Measurements from ENCODE around the gene BANP.
"Not testable (repeated sequence)": the region's sequence is repeated elsewhere in the genome, so short reads cannot be mapped to it uniquely, and the experiment has no call there.

The BANP gene

GRCh38 chr16:88077328-88078108 is 126.3 kb downstream of the BANP start:
- Histone ChIP-seq H3K9me3 (ENCODE audit: control insufficient read depth in 1 of 2, low read length in 2 of 2) (no peaks in the 10 kb centered on the region), H3K36me3 (ENCODE audit: control insufficient read depth in 1 of 2, insufficient read depth in 2 of 2, low read length in 2 of 2) (peaks cover 7 to 27% of the 10 kb centered on the region in 2 donors), H3K27me3 (ENCODE audit: low read depth, low read length) (no peaks in the 10 kb centered on the region), H3K27ac (ENCODE audit: low read length) (no peak overlapping the region), H3K4me1 (ENCODE audit: control insufficient read depth in 1 of 2, insufficient read depth in 2 of 2, low read length in 2 of 2) (no peaks in the 10 kb centered on the region), H3K4me3 (ENCODE audit: low read depth in 1 of 2, low read length in 2 of 2) (no peak overlapping the region)

- H3K4me1 ChIP-seq (ENCODE audit: control insufficient read depth in 1 of 2, insufficient read depth in 2 of 2, low read length in 2 of 2) = no peaks in the 10 kb centered on the region
- no peaks in the 10 kb centered on the region for H3K27me3 ChIP-seq (ENCODE audit: low read depth, low read length)
- no peak overlapping the region for H3K4me3 ChIP-seq (ENCODE audit: low read depth in 1 of 2, low read length in 2 of 2)
- H3K9me3 ChIP-seq (ENCODE audit: control insufficient read depth in 1 of 2, low read length in 2 of 2) = no peaks in the 10 kb centered on the region
- peaks cover 7 to 24% of the 10 kb centered on the region in 2 donors for H3K36me3 ChIP-seq (ENCODE audit: control insufficient read depth in 1 of 2, insufficient read depth in 2 of 2, low read length in 2 of 2)
- H3K27ac ChIP-seq (ENCODE audit: low read length) = no peak overlapping the region
Measured at GRCh38 chr16:88078111-88078775, 127.0 kb downstream of the BANP start.

GRCh38 chr16:88083582-88083981 is 132.3 kb downstream of the BANP start:
- Histone ChIP-seq H3K27me3 (ENCODE audit: low read depth, low read length) (no peaks in the 10 kb centered on the region), H3K36me3 (ENCODE audit: control insufficient read depth in 1 of 2, insufficient read depth in 2 of 2, low read length in 2 of 2) (peaks cover 0 to 6% of the 10 kb centered on the region in 2 donors), H3K9me3 (ENCODE audit: control insufficient read depth in 1 of 2, low read length in 2 of 2) (no peaks in the 10 kb centered on the region), H3K27ac (ENCODE audit: low read length) (no peak overlapping the region), H3K4me1 (ENCODE audit: control insufficient read depth in 1 of 2, insufficient read depth in 2 of 2, low read length in 2 of 2) (peaks cover 0 to 4% of the 10 kb centered on the region in 2 donors), H3K4me3 (ENCODE audit: low read depth in 1 of 2, low read length in 2 of 2) (no peak overlapping the region)

- Histone ChIP-seq H3K27ac (ENCODE audit: low read length) (no peak overlapping the region), H3K27me3 (ENCODE audit: low read depth, low read length) (no peaks in the 10 kb centered on the region), H3K9me3 (ENCODE audit: control insufficient read depth in 1 of 2, low read length in 2 of 2) (no peaks in the 10 kb centered on the region), H3K4me1 (ENCODE audit: control insufficient read depth in 1 of 2, insufficient read depth in 2 of 2, low read length in 2 of 2) (peaks cover 0 to 4% of the 10 kb centered on the region in 2 donors), H3K4me3 (ENCODE audit: low read depth in 1 of 2, low read length in 2 of 2) (no peak overlapping the region), H3K36me3 (ENCODE audit: control insufficient read depth in 1 of 2, insufficient read depth in 2 of 2, low read length in 2 of 2) (peaks cover 0 to 6% of the 10 kb centered on the region in 2 donors)
Measured at GRCh38 chr16:88084881-88085280, 133.6 kb downstream of the BANP start.

GRCh38 chr16:88086571-88087516 is 135.6 kb downstream of the BANP start:
- Histone ChIP-seq H3K27ac (ENCODE audit: low read length) (no peak overlapping the region), H3K4me1 (ENCODE audit: control insufficient read depth in 1 of 2, insufficient read depth in 2 of 2, low read length in 2 of 2) (peaks cover 0 to 4% of the 10 kb centered on the region in 2 donors), H3K4me3 (ENCODE audit: low read depth in 1 of 2, low read length in 2 of 2) (no peak overlapping the region), H3K27me3 (ENCODE audit: low read depth, low read length) (no peaks in the 10 kb centered on the region), H3K36me3 (ENCODE audit: control insufficient read depth in 1 of 2, insufficient read depth in 2 of 2, low read length in 2 of 2) (peaks cover 0 to 6% of the 10 kb centered on the region in 2 donors), H3K9me3 (ENCODE audit: control insufficient read depth in 1 of 2, low read length in 2 of 2) (no peaks in the 10 kb centered on the region)

- Histone ChIP-seq H3K27me3 (ENCODE audit: low read depth, low read length) (no peaks in the 10 kb centered on the region), H3K4me3 (ENCODE audit: low read depth in 1 of 2, low read length in 2 of 2) (no peak overlapping the region), H3K36me3 (ENCODE audit: control insufficient read depth in 1 of 2, insufficient read depth in 2 of 2, low read length in 2 of 2) (peaks cover 0 to 4% of the 10 kb centered on the region in 2 donors), H3K27ac (ENCODE audit: low read length) (no peak overlapping the region), H3K4me1 (ENCODE audit: control insufficient read depth in 1 of 2, insufficient read depth in 2 of 2, low read length in 2 of 2) (peaks cover 0 to 4% of the 10 kb centered on the region in 2 donors), H3K9me3 (ENCODE audit: control insufficient read depth in 1 of 2, low read length in 2 of 2) (no peaks in the 10 kb centered on the region)
Measured at GRCh38 chr16:88087517-88087877, 136.3 kb downstream of the BANP start.

- H3K9me3 ChIP-seq (ENCODE audit: control insufficient read depth in 1 of 2, low read length in 2 of 2) = no peaks in the 10 kb centered on the region
- H3K36me3 ChIP-seq (ENCODE audit: control insufficient read depth in 1 of 2, insufficient read depth in 2 of 2, low read length in 2 of 2) = no peaks in the 10 kb centered on the region
- no peak overlapping the region for H3K4me3 ChIP-seq (ENCODE audit: low read depth in 1 of 2, low read length in 2 of 2)
- no peak overlapping the region for H3K27ac ChIP-seq (ENCODE audit: low read length)
- H3K4me1 ChIP-seq (ENCODE audit: control insufficient read depth in 1 of 2, insufficient read depth in 2 of 2, low read length in 2 of 2) = peaks cover 0 to 4% of the 10 kb centered on the region in 2 donors
- no peaks in the 10 kb centered on the region for H3K27me3 ChIP-seq (ENCODE audit: low read depth, low read length)
Measured at GRCh38 chr16:88088161-88088581, 136.9 kb downstream of the BANP start.

GRCh38 chr16:88088611-88089010 is 137.4 kb downstream of the BANP start:
- not testable (repeated sequence) for H3K27me3 ChIP-seq (ENCODE audit: low read depth, low read length); H3K36me3 ChIP-seq (ENCODE audit: control insufficient read depth in 1 of 2, insufficient read depth in 2 of 2, low read length in 2 of 2); H3K4me3 ChIP-seq (ENCODE audit: low read depth in 1 of 2, low read length in 2 of 2); H3K9me3 ChIP-seq (ENCODE audit: control insufficient read depth in 1 of 2, low read length in 2 of 2); H3K4me1 ChIP-seq (ENCODE audit: control insufficient read depth in 1 of 2, insufficient read depth in 2 of 2, low read length in 2 of 2); H3K27ac ChIP-seq (ENCODE audit: low read length)

- not testable (repeated sequence) for H3K4me3 ChIP-seq (ENCODE audit: low read depth in 1 of 2, low read length in 2 of 2); H3K27me3 ChIP-seq (ENCODE audit: low read depth, low read length); H3K4me1 ChIP-seq (ENCODE audit: control insufficient read depth in 1 of 2, insufficient read depth in 2 of 2, low read length in 2 of 2); H3K36me3 ChIP-seq (ENCODE audit: control insufficient read depth in 1 of 2, insufficient read depth in 2 of 2, low read length in 2 of 2); H3K27ac ChIP-seq (ENCODE audit: low read length); H3K9me3 ChIP-seq (ENCODE audit: control insufficient read depth in 1 of 2, low read length in 2 of 2)
Measured at GRCh38 chr16:88089071-88089470, 137.8 kb downstream of the BANP start.

GRCh38 chr16:88089632-88090376 is 138.6 kb downstream of the BANP start:
- not testable (repeated sequence) for H3K9me3 ChIP-seq (ENCODE audit: control insufficient read depth in 1 of 2, low read length in 2 of 2); H3K4me1 ChIP-seq (ENCODE audit: control insufficient read depth in 1 of 2, insufficient read depth in 2 of 2, low read length in 2 of 2); H3K4me3 ChIP-seq (ENCODE audit: low read depth in 1 of 2, low read length in 2 of 2); H3K36me3 ChIP-seq (ENCODE audit: control insufficient read depth in 1 of 2, insufficient read depth in 2 of 2, low read length in 2 of 2); H3K27me3 ChIP-seq (ENCODE audit: low read depth, low read length); H3K27ac ChIP-seq (ENCODE audit: low read length)
